ENCODE results near the gene SLC8A1.

The SLC8A1 gene

DNA sequence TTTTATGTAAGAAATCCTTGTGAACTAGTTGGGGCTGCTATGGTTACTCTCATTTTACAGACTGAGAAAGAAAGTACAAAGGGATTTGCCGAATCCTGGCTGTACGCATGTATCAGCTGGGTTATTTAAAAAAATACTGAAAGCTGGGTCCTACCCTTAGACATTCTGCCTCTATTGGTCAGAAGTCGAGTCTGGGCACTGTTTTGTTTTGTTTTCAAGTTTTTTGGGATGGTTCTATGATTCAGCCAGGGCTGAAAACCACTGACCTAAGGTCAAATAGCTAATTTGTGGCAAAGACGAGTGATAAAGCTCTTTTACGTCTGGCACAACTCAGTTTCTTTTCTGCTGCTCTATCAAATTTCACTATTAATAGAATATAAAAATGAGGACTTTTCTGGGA is 5.9 kb upstream of the SLC8A1 start:
- no peak for DNase-seq

DNA sequence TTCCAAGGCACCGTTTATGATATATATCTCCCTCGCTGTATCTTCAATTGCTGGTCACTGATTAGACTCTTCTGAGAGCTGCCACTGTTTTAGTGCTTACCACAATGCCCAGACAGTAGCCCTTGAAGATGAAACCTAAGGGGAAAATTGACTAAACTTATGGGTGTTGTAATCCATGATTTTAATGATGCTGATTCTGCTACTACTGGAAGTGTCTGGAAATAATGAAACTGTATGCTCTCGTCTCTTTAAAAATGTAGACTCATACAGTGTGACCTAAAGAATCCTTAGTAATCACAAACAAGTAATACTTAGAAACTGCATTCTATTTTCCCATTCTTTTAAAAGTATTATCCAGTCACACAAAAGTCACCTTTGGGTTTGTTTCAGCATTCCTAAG is 5.5 kb upstream of the SLC8A1 start:
- no peak for DNase-seq

DNA sequence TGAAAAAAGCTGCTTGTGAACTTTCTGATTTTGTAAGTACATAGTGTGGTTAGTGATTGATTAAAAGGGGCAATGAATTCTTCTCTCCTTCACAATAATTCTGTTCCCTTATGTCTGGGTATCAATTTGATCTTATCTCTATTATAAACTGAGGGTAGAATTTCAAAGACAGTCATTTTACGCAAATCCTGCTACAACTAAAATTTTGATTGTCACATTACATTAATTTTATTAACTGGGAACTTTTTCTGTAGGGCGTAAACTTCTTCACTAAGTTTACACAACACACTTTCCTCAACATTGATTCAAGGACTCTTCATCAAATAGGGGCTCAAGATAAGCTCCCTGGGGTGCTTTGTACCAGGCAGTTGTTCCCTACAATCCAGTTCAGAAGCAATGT is 5.0 kb upstream of the SLC8A1 start:
- DNase-seq = no peak

DNA sequence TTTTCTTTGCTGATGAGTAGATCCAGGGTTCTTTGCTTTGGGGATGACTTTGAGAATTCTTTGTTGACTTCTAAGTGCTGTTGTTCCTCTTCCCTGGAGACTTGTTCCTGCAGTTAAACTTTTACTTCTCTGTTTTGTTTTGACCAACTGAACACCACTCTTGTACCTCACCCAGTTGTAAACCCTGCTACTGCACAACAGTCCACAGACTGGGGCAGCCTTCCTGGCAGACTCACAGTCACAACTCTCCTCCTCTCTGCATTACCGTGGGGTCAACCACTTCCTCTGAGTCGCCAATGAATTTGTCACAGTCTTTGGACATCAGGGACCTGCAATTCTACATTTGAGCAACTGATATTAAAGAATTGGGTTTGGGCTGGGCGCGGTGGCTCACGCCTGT is 3.8 kb upstream of the SLC8A1 start:
- no peak for DNase-seq

GRCh38 chr2:40454321-40454720 is 2.4 kb upstream of the SLC8A1 start:
- DNase-seq = no peak

DNA sequence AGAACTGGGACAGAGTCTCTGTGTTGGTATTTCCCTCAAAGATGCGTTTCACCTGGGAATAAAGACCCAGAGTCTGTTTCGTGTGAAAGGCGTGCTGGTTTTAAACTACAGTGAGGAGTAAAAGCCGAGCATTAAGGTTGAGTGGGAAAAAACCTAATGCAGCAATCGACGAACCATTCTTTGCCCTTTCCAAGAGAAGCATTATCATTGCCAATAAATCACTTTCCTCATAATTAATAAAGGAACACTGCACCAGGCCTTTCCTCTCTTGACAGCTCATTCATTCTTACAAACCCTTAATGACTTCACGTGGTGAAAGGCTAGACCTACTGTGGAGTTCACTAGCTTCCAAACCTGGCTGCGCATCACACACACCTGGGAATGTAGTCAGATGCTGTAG is 896 bp upstream of the SLC8A1 start:
- DNase-seq = no peak

- no peak for DNase-seq
Measured at GRCh38 chr2:40450796-40451430, 977 bp downstream of the SLC8A1 start.

- no peak for DNase-seq
Measured at GRCh38 chr2:40450066-40450795, 1.7 kb downstream of the SLC8A1 start.

- DNase-seq = peak; percentile 22
Measured at GRCh38 chr2:40448476-40449079, 3.3 kb downstream of the SLC8A1 start.

DNA sequence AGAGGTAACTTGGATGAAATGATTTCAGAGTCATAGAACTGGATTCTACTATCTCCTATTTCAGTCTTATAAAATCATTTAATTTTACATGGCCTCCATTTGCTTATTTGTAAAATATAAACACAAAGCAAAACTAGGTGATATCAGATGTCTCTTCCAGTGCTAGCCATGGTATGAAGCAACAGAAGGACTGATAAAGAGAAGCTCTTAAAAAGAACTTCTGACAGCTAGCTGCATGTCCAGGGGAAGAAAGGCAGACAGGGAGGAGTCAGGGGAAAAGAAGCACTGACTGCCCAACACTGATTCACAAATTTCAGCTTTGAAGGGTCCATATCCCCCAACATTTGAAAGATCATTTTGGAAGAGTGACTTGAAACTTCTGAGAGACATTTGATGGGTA is 6.4 kb downstream of the SLC8A1 start:
- DNase-seq = no peak

- no peak for DNase-seq
Measured at GRCh38 chr2:40440835-40441234, 11.1 kb downstream of the SLC8A1 start.

- no peak for DNase-seq
Measured at GRCh38 chr2:40439473-40439872, 12.4 kb downstream of the SLC8A1 start.

DNA sequence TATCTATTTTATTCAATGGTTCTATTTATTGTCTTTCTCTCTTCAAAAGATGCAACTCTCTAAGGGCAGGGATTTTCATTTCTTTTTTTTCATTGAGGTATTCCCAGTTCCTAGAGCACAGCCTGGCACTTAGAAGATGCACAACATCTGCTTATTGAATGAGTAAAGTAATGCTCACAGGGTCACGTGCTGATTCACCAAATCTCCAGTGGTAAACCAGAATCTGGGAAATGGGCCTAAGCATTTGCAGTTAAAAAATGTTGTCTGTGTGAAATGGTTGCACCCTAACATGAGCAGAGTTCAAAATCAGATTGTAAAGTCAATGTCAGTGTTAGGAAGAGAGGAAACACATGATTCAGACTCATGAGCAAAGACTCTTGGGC is 15.8 kb downstream of the SLC8A1 start:
- DNase-seq = no peak

DNA sequence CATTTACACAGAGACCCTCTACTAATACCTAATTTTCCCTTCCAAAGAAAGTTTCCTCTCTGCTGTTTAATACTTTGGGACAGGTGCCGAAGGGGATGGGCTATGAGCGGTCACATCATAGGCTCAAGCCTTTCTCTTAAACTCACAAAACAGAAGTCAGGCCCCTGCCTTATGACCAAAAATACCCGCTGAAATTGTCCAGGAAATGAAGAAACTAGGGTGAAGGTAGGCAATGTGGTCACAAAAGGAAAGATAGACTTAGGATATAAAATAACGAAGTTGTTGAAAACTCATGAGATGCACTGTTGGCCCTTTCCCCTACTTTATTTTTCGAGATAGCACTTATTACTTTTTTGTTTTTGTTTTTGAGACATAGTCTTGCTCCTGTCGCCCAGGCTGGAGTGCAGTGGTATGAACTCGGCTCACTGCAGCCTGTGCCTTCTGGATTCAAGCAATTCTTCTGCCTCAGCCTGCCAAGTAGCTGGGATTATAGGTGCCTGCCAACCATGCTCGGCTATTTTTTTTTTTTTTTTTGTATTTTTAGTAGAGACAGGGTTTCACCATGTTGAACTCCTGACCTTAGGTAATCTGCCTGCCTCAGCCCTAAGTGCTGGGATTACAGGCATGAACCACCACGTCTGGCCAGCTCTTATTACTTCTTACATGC is 16.3 kb downstream of the SLC8A1 start:
- DNase-seq = no peak

- DNase-seq = no peak
Measured at GRCh38 chr2:40434731-40435271, 17.1 kb downstream of the SLC8A1 start.

GRCh38 chr2:40433736-40434135 is 18.2 kb downstream of the SLC8A1 start:
- DNase-seq = no peak

DNA sequence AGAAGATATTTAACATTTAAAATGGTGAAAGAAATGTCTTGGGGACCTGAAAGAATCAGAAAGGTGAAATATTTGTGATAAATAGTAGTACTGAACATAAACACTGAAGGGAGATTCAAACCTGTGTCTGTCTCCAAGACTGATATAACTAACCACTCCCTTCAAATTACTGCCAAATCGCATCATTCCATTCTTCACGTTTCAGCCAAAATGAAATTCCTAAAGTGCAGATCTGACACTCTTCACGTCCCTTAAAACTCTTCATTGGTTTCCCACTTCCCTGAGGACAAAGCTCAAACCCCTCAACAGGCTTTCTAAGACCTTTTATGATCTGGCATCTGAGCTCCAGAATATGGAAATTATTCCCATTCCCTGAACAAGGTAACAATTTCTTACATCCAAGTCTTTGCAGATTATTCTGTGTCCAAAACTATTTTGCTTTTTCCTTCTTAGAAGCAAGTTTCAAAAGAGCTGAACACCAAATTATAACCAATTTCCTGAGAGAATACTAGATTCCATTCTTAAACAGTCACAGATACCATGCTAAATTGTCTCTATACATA is 18.9 kb downstream of the SLC8A1 start:
- no peak for DNase-seq

GRCh38 chr2:40431600-40431955 is 20.3 kb downstream of the SLC8A1 start:
- DNase-seq = no peak

DNA sequence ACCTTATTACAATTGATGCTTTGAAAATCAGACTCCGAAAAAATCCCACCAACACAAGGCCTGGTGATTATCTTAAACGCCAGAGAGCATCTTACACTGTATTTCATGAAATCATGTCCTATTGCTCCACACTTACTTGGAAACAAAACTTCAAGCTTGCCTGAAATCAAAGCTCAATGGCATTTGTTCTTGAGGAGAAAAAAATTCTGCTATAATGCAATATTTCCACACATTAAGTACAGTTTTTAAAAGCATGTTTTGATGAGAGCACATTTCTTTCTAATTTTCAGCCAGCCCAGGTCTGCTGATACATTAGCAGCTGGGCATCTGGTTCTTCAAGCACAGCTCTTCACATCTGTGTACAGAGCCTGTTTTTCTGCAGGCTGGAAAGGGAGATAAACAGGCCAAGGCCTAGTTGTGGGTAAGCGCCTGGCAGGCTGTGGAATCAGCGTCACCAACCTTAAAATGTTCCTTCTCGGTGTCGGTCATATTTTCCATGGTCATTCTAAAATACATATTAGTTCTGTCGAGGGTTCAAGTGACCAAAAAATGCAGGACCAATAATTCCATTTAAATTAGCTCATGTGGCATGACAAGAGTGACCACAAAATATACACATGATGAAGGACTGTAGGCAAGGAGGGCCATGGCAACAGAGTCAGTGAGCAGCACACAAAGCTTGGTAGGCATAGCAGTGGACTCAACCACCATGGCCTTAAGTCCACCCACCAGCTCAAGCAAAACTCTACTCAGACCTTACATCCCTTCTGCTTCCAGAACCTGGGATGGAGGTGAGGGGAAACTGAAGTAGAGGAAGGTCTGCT is 20.9 kb downstream of the SLC8A1 start:
- DNase-seq = no peak

DNA sequence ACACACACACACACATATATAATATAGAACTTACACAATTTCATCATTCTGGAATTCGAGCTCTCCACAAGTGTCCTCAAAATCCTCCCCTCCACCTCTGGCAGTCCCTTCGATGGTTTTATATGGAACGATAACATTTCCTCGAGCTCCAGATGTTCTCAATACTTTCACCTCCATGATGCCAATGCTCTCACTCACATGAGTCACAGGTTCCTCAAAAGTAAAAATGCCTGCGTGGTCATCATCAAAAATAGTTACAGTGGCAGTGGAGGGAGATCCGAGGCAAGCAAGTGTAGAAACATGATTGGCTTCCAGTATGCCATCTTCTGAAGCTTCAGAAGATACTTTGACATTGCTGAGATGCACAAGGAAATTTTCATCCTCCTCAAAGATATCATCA is 23.5 kb downstream of the SLC8A1 start:
- no peak for DNase-seq

- DNase-seq = no peak
Measured at GRCh38 chr2:40421631-40422297, 30.1 kb downstream of the SLC8A1 start.

- DNase-seq = no peak
Measured at GRCh38 chr2:40420478-40420877, 31.4 kb downstream of the SLC8A1 start.

All from NCI-H2081 treated with DMSO at 0.1 percent for 48 hours (cell line).